Epithelial cell of proximal tubule (primary cell): ENCODE measurements around the gene MID1. TPM values are rescaled to one million over a fixed set of nuclear protein-coding genes. Genes with fewer than 3 reads are reported as not detected.

Source experiments
- DNase-seq: peaks from one replicate; pipeline ENCODE4 v3.0.0-alpha.2; 2011; ENCODE audit warnings: low read depth
- H3K4me3 ChIP-seq: 2 replicates; pipeline ENCODE4 v1.5.1; 2011; ENCODE audit warnings: low read depth, mild to moderate bottlenecking, low read length
- CTCF ChIP-seq: conservative IDR thresholded peaks from 2 replicates; pipeline ENCODE4 v1.5.1; 2012; ENCODE audit warnings: low read depth, mild to moderate bottlenecking, low read length
- total RNA-seq: library from RNA; depleted of rRNA; stranded (reverse); fragments of >200 nt; gene quantifications from 2 replicates; pipeline ENCODE4 v1.2.3, GENCODE V29; 2015

Gene MID1
- total RNA-seq, 1 donor from 2014 or later, result 9.7 TPM

DNA sequence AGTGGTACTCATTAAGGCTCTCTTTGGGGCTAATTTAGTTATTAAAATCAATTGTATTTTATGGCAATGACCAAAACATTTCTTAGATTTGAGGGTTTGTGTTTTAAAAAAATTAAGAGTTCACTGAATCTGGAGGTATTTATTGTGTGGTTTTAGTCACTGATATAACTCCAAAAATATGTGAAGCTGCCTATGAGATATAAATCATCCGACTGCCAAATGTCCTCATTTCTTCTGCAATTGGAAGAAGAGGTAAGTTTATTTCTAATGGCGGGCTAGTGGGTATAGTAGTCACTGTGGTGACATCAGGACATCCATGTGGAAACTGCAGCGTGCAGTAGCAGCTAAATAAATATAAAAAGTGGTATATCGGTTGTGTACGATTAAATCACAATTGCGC is 205.5 kb downstream of the MID1 start:
- no peak for TF ChIP-seq CTCF
- no peak overlapping the region for H3K4me3 ChIP-seq
- no peak for DNase-seq

GRCh38 chrX:10414156-10414824 is 206.1 kb downstream of the MID1 start:
- DNase-seq, result no peak
- no peak overlapping the region for H3K4me3 ChIP-seq
- TF ChIP-seq CTCF, result no peak

DNA sequence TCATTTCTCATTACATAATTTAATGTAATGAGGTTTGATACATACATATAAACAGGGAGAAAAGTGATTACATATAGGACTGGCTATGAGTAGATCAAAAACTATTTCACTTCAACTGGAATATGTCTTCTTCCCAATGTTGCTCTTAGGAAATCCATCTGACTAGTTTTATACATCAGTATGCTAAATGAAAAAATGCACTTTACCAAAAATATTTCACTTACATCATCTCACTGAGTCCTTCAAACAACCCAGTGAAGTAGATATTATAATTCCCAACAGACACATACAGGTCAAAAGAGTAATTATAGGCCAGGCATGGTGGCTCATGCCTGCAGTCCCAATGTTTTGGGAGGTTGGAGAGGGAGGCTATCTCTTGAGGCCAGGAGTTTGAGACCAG is 215.9 kb downstream of the MID1 start:
- no peak for DNase-seq
- H3K4me3 ChIP-seq, result no peak overlapping the region
- TF ChIP-seq CTCF, result no peak

DNA sequence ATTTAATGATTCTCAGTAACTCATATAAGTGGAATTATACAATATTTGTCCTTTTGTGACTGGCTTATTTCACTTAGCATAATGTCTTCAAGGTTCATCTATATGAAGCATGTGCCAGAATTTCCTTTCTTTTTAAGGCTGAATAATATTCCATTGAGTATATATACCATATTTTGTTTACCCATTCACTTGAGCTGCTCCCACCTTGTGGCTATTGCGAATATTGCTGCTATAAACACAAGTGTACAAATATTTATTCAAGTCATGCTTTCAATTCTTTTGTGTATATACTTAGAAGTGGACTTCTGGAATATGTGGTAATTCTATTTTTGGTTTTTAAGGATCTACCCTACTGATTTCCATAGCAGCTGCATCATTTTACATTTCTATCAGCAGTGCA is 219.1 kb downstream of the MID1 start:
- DNase-seq, result no peak
- TF ChIP-seq CTCF, result no peak
- H3K4me3 ChIP-seq, result no peak overlapping the region

DNA sequence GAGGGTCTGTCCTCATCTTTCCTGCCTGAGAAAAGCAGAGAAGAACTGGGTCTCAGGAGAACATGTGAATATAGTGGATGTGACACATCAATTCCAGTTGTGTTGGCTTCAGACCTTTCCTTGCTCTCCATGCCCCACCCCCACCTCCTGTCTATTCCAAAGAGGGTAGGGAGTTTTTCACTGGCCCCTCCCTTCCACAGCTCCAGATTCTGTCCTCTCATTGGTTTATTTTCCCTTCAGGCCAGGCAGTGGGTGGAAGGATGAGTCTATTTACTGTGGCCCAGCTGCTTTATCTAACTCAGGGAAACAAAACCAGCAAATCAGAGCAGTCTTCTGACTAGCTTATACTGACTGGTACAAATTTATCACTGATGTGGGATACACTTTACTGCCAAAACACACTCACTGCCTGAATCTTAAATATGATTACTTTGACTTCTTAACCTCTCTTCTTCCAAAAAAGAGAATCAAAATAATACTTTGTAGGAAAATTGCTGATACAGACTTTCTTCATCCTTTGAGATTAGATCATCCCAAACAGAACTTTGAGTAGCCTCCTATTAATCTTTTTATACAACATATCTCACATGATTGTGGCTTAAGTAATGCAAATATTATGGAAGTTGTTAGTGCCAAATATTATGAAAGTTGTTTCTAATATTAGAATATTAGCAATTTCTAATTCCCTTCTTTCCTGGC is 221.2 kb downstream of the MID1 start:
- no peak overlapping the region for H3K4me3 ChIP-seq
- DNase-seq, result no peak
- no peak for TF ChIP-seq CTCF

DNA sequence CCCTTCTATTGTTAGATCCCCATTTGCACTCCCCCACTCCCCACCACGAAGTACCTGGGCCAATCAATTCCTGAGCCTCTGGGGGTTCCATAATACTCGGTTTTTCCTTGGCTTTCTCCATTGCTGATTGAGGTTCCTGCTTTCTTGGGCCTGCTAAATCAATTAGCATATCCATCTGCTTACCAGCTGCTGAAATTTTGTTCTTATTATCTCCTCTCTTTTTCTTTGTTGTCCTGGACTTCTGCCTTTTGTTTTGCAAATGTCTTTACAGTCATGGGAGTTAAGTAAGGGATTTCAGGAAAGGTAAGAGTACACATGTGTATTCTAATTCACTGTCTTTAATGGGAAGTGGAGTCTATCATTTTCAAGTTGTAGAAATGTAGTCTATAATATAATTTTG is 222.2 kb downstream of the MID1 start:
- TF ChIP-seq CTCF, result no peak
- H3K4me3 ChIP-seq, result no peak overlapping the region
- DNase-seq, result no peak

- no peak for TF ChIP-seq CTCF
- H3K4me3 ChIP-seq, result no peak overlapping the region
- no peak for DNase-seq
Measured at GRCh38 chrX:10397349-10397748, 223.0 kb downstream of the MID1 start.
